ENCODE data around the gene MT1E. TPM values are rescaled to one million over a fixed set of nuclear protein-coding genes. Genes with fewer than 3 reads are reported as not detected.
A peak's percentile ranks its signal among the peaks of the same experiment; 100 is the strongest.

The MT1E gene
- total and polyA plus RNA-seq, 2 of the 13 experiments (the other 11 are each of a cell fraction or from before 2014, with no cell fraction given), result 110 to 1,072 TPM

DNA sequence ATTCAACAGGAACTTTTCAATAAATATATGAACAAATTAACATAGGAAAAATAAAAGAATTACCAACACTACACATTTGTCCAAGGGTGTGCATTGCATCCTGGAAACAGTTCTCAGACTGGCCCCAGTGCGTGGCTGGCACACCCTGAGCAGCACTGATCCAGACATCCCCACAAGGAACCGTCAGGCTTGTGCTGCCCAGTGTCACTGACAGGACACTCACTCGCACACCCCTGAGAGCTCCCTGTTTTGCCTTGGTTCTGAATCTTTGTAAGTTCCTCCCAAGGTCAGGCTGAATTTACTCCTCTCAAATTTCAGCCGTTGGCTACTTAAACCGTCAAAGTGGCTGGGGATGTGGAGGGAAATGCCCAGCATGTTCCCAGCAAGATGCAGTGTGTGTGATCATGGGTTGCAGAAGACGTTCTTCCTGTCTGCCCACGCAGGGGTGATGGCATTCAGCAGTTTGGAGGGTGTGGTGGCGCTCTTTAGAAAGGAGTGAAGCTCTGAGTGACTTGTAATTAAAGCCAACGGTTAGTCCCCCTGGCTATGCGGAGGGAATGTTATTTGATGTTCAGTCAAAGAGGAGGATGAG, 15.5 kb upstream of the MT1E start (continued):
- TF ChIP-seq MAZ (IDR thresholded peaks at IDR 0.05; ENCODE audit: borderline replicate concordance, low read depth, low read length) (0 out of 2 replicates have a peak, but pooled peaks have one; percentile 11), MAZ (CRISPR knock-in tag; IDR thresholded peaks at IDR 0.05; ENCODE audit: low read depth) (no peak), KLF16 (CRISPR knock-in tag; IDR thresholded peaks at IDR 0.05) (no peak), ATF7 (IDR thresholded peaks at IDR 0.05) (no peak), ATF7 (CRISPR knock-in tag; IDR thresholded peaks at IDR 0.05) (peak; percentile 76; the same call in 1 of the 2 replicates), ZNF772 (CRISPR knock-in tag; IDR thresholded peaks at IDR 0.05) (peak; percentile 43; the same call in 1 of the 2 replicates), NFE2 (CRISPR knock-in tag; IDR thresholded peaks at IDR 0.05) (no peak), ZNF562 (CRISPR knock-in tag; IDR thresholded peaks at IDR 0.05; ENCODE audit: borderline replicate concordance) (no peak), NCOA5 (CRISPR knock-in tag; IDR thresholded peaks at IDR 0.05) (no peak), MEIS1 (CRISPR knock-in tag; IDR thresholded peaks at IDR 0.05; ENCODE audit: borderline replicate concordance) (0 out of 2 replicates have a peak, but pooled peaks have one; percentile 70), SIN3A (IDR thresholded peaks at IDR 0.05; ENCODE audit: borderline replicate concordance, low read depth, low read length) (0 out of 2 replicates have a peak, but pooled peaks have one; percentile 40), SAP130 (CRISPR knock-in tag; IDR thresholded peaks at IDR 0.05; ENCODE audit: low read depth) (peak; percentile 42), ZNF761 (CRISPR knock-in tag; conservative IDR thresholded peaks at IDR 0.05) (0 out of 2 replicates have a peak, but pooled peaks have one; percentile 57), SALL1 (CRISPR knock-in tag; IDR thresholded peaks at IDR 0.05) (peak; percentile 52; the same call in 1 of the 2 replicates), GFI1 (CRISPR knock-in tag; IDR thresholded peaks at IDR 0.05; ENCODE audit: borderline replicate concordance) (peak; percentile 29; the same call in 1 of the 2 replicates), TBX2 (CRISPR knock-in tag; IDR thresholded peaks at IDR 0.05; ENCODE audit: borderline replicate concordance) (peak; percentile 46; the same call in 1 of the 2 replicates), ATF7-NPFF (CRISPR knock-in tag; IDR thresholded peaks at IDR 0.05; ENCODE audit: low read depth) (0 out of 2 replicates have a peak, but pooled peaks have one; percentile 30), ZBTB21 (CRISPR knock-in tag; IDR thresholded peaks at IDR 0.05) (no peak), ZNF557 (CRISPR knock-in tag; IDR thresholded peaks at IDR 0.05) (no peak)
- TF ChIP-seq, protein P1, sequence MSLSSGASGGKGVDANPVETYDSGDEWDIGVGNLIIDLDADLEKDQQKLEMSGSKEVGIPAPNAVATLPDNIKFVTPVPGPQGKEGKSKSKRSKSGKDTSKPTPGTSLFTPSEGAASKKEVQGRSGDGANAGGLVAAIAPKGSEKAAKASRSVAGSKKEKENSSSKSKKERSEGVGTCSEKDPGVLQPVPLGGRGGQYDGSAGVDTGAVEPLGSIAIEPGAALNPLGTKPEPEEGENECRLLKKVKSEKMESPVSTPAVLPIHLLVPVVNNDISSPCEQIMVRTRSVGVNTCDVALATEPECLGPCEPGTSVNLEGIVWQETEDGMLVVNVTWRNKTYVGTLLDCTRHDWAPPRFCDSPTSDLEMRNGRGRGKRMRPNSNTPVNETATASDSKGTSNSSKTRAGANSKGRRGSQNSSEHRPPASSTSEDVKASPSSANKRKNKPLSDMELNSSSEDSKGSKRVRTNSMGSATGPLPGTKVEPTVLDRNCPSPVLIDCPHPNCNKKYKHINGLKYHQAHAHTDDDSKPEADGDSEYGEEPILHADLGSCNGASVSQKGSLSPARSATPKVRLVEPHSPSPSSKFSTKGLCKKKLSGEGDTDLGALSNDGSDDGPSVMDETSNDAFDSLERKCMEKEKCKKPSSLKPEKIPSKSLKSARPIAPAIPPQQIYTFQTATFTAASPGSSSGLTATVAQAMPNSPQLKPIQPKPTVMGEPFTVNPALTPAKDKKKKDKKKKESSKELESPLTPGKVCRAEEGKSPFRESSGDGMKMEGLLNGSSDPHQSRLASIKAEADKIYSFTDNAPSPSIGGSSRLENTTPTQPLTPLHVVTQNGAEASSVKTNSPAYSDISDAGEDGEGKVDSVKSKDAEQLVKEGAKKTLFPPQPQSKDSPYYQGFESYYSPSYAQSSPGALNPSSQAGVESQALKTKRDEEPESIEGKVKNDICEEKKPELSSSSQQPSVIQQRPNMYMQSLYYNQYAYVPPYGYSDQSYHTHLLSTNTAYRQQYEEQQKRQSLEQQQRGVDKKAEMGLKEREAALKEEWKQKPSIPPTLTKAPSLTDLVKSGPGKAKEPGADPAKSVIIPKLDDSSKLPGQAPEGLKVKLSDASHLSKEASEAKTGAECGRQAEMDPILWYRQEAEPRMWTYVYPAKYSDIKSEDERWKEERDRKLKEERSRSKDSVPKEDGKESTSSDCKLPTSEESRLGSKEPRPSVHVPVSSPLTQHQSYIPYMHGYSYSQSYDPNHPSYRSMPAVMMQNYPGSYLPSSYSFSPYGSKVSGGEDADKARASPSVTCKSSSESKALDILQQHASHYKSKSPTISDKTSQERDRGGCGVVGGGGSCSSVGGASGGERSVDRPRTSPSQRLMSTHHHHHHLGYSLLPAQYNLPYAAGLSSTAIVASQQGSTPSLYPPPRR (CRISPR knock-in tag; IDR thresholded peaks at IDR 0.05; ENCODE audit: borderline replicate concordance), result 0 out of 2 replicates have a peak, but pooled peaks have one; percentile 52
- TF ChIP-seq, protein P2, sequence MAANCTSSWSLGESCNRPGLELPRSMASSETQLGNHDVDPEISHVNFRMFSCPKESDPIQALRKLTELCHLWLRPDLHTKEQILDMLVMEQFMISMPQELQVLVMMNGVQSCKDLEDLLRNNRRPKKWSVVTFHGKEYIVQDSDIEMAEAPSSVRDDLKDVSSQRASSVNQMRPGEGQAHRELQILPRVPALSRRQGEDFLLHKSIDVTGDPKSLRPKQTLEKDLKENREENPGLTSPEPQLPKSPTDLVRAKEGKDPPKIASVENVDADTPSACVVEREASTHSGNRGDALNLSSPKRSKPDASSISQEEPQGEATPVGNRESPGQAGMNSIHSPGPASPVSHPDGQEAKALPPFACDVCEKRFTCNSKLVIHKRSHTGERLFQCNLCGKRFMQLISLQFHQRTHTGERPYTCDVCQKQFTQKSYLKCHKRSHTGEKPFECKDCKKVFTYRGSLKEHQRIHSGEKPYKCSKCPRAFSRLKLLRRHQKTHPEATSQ (CRISPR knock-in tag; IDR thresholded peaks at IDR 0.05; ENCODE audit: borderline replicate concordance), result no peak
- TF ChIP-seq, protein P3, sequence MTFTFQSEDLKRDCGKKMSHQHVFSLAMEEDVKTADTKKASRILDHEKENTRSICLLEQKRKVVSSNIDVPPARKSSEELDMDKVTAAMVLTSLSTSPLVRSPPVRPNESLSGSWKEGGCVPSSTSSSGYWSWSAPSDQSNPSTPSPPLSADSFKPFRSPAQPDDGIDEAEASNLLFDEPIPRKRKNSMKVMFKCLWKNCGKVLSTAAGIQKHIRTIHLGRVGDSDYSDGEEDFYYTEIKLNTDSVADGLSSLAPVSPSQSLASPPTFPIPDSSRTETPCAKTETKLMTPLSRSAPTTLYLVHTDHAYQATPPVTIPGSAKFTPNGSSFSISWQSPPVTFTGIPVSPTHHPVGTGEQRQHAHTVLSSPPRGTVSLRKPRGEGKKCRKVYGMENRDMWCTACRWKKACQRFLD (CRISPR knock-in tag; IDR thresholded peaks at IDR 0.05; ENCODE audit: borderline replicate concordance), result 0 out of 2 replicates have a peak, but pooled peaks have one; percentile 51

Data from HepG2 (cell line).